ENCODE data around the gene ARF1.

DNA sequence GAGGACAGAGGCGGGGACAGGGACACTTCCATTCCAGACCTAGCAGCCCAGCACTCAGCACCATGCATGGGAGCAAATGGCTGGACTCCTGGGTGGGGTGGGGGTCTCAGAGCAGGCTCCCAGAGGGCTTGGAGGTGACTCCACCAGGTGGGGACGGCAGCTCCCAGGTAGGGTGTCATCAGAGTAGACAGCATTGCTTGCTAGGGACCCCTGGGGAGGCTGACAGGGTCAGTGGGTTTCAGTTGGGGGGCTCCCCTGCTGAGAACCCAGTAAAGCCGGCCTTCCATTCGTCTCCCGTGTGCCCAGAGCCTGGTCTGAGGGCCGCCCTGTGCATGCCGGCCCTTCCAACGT is 62.5 kb downstream of the ARF1 start:
- no peak for TF ChIP-seq POLR2A (IDR thresholded peaks at IDR 0.05)
- TF ChIP-seq, protein P1, sequence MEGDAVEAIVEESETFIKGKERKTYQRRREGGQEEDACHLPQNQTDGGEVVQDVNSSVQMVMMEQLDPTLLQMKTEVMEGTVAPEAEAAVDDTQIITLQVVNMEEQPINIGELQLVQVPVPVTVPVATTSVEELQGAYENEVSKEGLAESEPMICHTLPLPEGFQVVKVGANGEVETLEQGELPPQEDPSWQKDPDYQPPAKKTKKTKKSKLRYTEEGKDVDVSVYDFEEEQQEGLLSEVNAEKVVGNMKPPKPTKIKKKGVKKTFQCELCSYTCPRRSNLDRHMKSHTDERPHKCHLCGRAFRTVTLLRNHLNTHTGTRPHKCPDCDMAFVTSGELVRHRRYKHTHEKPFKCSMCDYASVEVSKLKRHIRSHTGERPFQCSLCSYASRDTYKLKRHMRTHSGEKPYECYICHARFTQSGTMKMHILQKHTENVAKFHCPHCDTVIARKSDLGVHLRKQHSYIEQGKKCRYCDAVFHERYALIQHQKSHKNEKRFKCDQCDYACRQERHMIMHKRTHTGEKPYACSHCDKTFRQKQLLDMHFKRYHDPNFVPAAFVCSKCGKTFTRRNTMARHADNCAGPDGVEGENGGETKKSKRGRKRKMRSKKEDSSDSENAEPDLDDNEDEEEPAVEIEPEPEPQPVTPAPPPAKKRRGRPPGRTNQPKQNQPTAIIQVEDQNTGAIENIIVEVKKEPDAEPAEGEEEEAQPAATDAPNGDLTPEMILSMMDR (IDR thresholded peaks at IDR 0.05), result no peak
